HL-60 (cell line): ENCODE measurements around the gene WDR27.

Source experiments
- POLR2AphosphoS5 ChIP-seq: IDR thresholded peaks from 2 replicates; pipeline ENCODE4 v1.6.1; 2012; ENCODE audit warnings: low read depth
- TF ChIP-seq, protein P1 (sequence below): IDR thresholded peaks from one replicate; pipeline ENCODE4 v1.5.1; 2011; ENCODE audit warnings: low read length, control low read depth, inconsistent platforms; ENCODE audit not compliant: insufficient read depth
- TF ChIP-seq, protein P2 (sequence below): IDR thresholded peaks from 2 replicates; pipeline ENCODE4 v1.6.1; 2012; ENCODE audit warnings: low read depth; ENCODE audit not compliant: insufficient replicate concordance

- TF ChIP-seq, protein P1, sequence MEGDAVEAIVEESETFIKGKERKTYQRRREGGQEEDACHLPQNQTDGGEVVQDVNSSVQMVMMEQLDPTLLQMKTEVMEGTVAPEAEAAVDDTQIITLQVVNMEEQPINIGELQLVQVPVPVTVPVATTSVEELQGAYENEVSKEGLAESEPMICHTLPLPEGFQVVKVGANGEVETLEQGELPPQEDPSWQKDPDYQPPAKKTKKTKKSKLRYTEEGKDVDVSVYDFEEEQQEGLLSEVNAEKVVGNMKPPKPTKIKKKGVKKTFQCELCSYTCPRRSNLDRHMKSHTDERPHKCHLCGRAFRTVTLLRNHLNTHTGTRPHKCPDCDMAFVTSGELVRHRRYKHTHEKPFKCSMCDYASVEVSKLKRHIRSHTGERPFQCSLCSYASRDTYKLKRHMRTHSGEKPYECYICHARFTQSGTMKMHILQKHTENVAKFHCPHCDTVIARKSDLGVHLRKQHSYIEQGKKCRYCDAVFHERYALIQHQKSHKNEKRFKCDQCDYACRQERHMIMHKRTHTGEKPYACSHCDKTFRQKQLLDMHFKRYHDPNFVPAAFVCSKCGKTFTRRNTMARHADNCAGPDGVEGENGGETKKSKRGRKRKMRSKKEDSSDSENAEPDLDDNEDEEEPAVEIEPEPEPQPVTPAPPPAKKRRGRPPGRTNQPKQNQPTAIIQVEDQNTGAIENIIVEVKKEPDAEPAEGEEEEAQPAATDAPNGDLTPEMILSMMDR = no peak
- no peak for TF ChIP-seq POLR2AphosphoS5
- TF ChIP-seq, protein P2, sequence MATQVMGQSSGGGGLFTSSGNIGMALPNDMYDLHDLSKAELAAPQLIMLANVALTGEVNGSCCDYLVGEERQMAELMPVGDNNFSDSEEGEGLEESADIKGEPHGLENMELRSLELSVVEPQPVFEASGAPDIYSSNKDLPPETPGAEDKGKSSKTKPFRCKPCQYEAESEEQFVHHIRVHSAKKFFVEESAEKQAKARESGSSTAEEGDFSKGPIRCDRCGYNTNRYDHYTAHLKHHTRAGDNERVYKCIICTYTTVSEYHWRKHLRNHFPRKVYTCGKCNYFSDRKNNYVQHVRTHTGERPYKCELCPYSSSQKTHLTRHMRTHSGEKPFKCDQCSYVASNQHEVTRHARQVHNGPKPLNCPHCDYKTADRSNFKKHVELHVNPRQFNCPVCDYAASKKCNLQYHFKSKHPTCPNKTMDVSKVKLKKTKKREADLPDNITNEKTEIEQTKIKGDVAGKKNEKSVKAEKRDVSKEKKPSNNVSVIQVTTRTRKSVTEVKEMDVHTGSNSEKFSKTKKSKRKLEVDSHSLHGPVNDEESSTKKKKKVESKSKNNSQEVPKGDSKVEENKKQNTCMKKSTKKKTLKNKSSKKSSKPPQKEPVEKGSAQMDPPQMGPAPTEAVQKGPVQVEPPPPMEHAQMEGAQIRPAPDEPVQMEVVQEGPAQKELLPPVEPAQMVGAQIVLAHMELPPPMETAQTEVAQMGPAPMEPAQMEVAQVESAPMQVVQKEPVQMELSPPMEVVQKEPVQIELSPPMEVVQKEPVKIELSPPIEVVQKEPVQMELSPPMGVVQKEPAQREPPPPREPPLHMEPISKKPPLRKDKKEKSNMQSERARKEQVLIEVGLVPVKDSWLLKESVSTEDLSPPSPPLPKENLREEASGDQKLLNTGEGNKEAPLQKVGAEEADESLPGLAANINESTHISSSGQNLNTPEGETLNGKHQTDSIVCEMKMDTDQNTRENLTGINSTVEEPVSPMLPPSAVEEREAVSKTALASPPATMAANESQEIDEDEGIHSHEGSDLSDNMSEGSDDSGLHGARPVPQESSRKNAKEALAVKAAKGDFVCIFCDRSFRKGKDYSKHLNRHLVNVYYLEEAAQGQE = no peak
Measured at GRCh38 chr6:169729961-169730360, 28.1 kb upstream of the WDR27 start.
